ENCODE data around the gene URB2. TPM values are rescaled to one million over a fixed set of nuclear protein-coding genes. Genes with fewer than 3 reads are reported as not detected.

URB2 gene
- total RNA-seq, 1 experiment from 2014 or later = 53.2 TPM

DNA sequence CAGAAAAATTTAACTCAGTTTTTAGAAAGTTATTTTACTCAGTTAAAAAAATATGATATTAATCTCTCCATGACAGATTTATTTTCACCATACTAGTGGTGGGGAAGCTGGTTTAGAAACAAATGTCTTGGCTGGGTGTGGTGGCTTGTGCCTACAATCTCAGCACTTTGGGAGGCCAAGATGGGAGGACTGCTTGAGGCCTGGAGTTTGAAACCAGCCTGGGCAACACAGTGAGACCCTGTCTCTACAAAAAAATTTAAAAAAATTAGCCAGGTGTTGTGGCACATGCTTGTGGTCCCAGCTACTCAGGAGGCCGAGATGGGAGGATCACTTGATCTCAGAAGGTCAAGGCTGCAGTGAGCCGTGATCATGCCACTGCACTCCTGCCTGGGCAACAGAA is 17.5 kb upstream of the URB2 start:
- no peak overlapping the region for H2BK15ac ChIP-seq (ENCODE audit: low read depth, low read length)
- H2BK12ac ChIP-seq (ENCODE audit: insufficient read length, low read depth, low read length) = no peak overlapping the region
- no peaks in the 10 kb centered on the region for H3K23me2 ChIP-seq (ENCODE audit: insufficient read length, low read depth, low read length, poor library complexity, severe bottlenecking)
- no CpG with 5 or more reads among the region's 2 CpGs for WGBS (ENCODE audit: extremely low coverage, insufficient read length, low lambda C conversion rate)
- no peaks in the 10 kb centered on the region; the same call in 1 of the 2 replicates for H3K4me1 ChIP-seq (ENCODE audit: insufficient read depth, low read length)
- H4K5ac ChIP-seq (ENCODE audit: insufficient read length, low read depth, low read length) = no peak overlapping the region
- no peak overlapping the region for H3K9ac ChIP-seq (ENCODE audit: extremely low read depth, insufficient read length, low read length)
- H2AFZ ChIP-seq (ENCODE audit: low read length) = no peak overlapping the region
- no peak overlapping the region for H3K14ac ChIP-seq (ENCODE audit: insufficient read depth, low read length)
- peaks cover 7 to 9% of the 10 kb centered on the region in 2 experiments; a peak in 3 of 4 replicates for H3K4me1 Mint-ChIP-seq
- H3K36me3 Mint-ChIP-seq (ENCODE audit: insufficient read depth in 1 of 3, low read depth in 3 of 3) = peaks cover 21 to 77% (median 51%) of the 10 kb centered on the region in 3 experiments; a peak in 6 of 7 replicates
- no peak overlapping the region for H3K4me3 Mint-ChIP-seq
- no peak overlapping the region for H2AK5ac ChIP-seq (ENCODE audit: insufficient read length, low read length)
- H3K18ac ChIP-seq (ENCODE audit: insufficient read length, low read depth, low read length) = no peak overlapping the region
- no peak overlapping the region for H3T11ph ChIP-seq (ENCODE audit: low read length)
- DNase-seq = no peak
- H2BK5ac ChIP-seq (ENCODE audit: insufficient read length, low read length) = no peak overlapping the region
- no peak overlapping the region for H3K56ac ChIP-seq (ENCODE audit: insufficient read length, low read depth, low read length)
- no peak overlapping the region for H3K4ac ChIP-seq (ENCODE audit: low read depth, low read length)
- H3K27ac ChIP-seq (ENCODE audit: insufficient read length, low read depth, low read length) = no peak overlapping the region
- no peak overlapping the region for H4K8ac ChIP-seq (replicated peaks; ENCODE audit: insufficient read length, low read depth, low read length)
- H3K27me3 ChIP-seq (ENCODE audit: insufficient read depth, low read length) = no peaks in the 10 kb centered on the region
- TF ChIP-seq, protein P1, sequence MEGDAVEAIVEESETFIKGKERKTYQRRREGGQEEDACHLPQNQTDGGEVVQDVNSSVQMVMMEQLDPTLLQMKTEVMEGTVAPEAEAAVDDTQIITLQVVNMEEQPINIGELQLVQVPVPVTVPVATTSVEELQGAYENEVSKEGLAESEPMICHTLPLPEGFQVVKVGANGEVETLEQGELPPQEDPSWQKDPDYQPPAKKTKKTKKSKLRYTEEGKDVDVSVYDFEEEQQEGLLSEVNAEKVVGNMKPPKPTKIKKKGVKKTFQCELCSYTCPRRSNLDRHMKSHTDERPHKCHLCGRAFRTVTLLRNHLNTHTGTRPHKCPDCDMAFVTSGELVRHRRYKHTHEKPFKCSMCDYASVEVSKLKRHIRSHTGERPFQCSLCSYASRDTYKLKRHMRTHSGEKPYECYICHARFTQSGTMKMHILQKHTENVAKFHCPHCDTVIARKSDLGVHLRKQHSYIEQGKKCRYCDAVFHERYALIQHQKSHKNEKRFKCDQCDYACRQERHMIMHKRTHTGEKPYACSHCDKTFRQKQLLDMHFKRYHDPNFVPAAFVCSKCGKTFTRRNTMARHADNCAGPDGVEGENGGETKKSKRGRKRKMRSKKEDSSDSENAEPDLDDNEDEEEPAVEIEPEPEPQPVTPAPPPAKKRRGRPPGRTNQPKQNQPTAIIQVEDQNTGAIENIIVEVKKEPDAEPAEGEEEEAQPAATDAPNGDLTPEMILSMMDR (conservative IDR thresholded peaks at IDR 0.05) = no peak
- H3K9me3 ChIP-seq (ENCODE audit: control insufficient read depth, low read depth, low read length) = no peaks in the 10 kb centered on the region
- H2BK20ac ChIP-seq (ENCODE audit: low read depth, low read length, poor library complexity, severe bottlenecking) = no peak overlapping the region
- no peak overlapping the region for H2BK120ac ChIP-seq (ENCODE audit: low read depth, low read length, poor library complexity, severe bottlenecking)
- H3K23ac ChIP-seq (ENCODE audit: insufficient read length, low read depth, low read length) = no peak overlapping the region
- no peaks in the 10 kb centered on the region for H3K79me1 ChIP-seq (ENCODE audit: insufficient read depth, low read depth, low read length, poor library complexity, severe bottlenecking)
- H4K91ac ChIP-seq (ENCODE audit: insufficient read length, low read depth, low read length) = no peak overlapping the region
- no peak overlapping the region for H3K4me2 ChIP-seq (ENCODE audit: insufficient read depth, insufficient read length, low read length)
- no peak overlapping the region for H3K27ac Mint-ChIP-seq
- no peaks in the 10 kb centered on the region for H3K27me3 Mint-ChIP-seq (ENCODE audit: low read depth)
- no peaks in the 10 kb centered on the region for H3K79me2 ChIP-seq (ENCODE audit: insufficient read depth, low read length)
- no peaks in the 10 kb centered on the region for H4K20me1 ChIP-seq (ENCODE audit: control insufficient read depth, insufficient read depth, insufficient read length)
- H3K9me3 Mint-ChIP-seq = no peaks in the 10 kb centered on the region

Data from H9 (cell line).